ENCODE data around the gene SLC15A2.
"Not testable (repeated sequence)": the region's sequence is repeated elsewhere in the genome, so short reads cannot be mapped to it uniquely, and the experiment has no call there.

SLC15A2 gene, protein sequence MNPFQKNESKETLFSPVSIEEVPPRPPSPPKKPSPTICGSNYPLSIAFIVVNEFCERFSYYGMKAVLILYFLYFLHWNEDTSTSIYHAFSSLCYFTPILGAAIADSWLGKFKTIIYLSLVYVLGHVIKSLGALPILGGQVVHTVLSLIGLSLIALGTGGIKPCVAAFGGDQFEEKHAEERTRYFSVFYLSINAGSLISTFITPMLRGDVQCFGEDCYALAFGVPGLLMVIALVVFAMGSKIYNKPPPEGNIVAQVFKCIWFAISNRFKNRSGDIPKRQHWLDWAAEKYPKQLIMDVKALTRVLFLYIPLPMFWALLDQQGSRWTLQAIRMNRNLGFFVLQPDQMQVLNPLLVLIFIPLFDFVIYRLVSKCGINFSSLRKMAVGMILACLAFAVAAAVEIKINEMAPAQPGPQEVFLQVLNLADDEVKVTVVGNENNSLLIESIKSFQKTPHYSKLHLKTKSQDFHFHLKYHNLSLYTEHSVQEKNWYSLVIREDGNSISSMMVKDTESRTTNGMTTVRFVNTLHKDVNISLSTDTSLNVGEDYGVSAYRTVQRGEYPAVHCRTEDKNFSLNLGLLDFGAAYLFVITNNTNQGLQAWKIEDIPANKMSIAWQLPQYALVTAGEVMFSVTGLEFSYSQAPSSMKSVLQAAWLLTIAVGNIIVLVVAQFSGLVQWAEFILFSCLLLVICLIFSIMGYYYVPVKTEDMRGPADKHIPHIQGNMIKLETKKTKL

GRCh38 chr3:121894301-121894990 lies at the start of gene SLC15A2:
SLC15A2 (plus strand) TSS chr3:121894401; CDS start chr3:121894477, 76 bp downstream.
- H3K36me3 ChIP-seq (ENCODE audit: control insufficient read depth in 1 of 2, insufficient read depth in 2 of 2, low read length in 2 of 2), result no peaks in the 10 kb centered on the region
- H3K4me3 ChIP-seq (ENCODE audit: low read depth in 1 of 2, low read length in 2 of 2), result peak within 1 kb of the TSS in 1 of 2 donors; percentile 7
- H3K27me3 ChIP-seq (ENCODE audit: low read depth, low read length), result no peaks in the 10 kb centered on the region
- no peaks in the 10 kb centered on the region for H3K9me3 ChIP-seq (ENCODE audit: control insufficient read depth in 1 of 2, low read length in 2 of 2)
- no peak within 1 kb of the TSS for H3K27ac ChIP-seq (ENCODE audit: low read length)
- peaks cover 8 to 9% of the 10 kb centered on the region in 2 donors for H3K4me1 ChIP-seq (ENCODE audit: control insufficient read depth in 1 of 2, insufficient read depth in 2 of 2, low read length in 2 of 2)

DNA sequence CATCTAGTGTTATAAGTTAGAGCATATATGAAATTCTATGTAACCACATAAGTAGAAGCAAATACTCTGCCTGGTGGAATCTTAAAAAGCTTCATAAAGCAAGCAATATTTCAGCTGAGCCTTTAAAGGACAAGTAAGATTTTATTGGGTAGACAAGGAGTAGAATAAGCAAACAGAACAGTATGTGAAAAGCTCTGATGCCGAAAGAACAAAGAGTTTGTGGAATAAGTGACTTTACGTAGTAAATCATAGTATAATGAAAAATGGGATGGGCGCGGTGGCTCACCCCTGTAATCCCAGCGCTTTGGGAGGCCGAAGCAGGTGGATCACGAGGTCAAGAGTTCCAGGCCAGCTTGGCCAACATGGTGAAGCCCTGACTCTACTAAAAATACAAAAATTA lies 49.3 kb upstream of the SLC15A2 start:
- H3K36me3 ChIP-seq (ENCODE audit: control insufficient read depth in 1 of 2, insufficient read depth in 2 of 2, low read length in 2 of 2), result no peaks in the 10 kb centered on the region
- no peak overlapping the region for H3K4me3 ChIP-seq (ENCODE audit: low read depth in 1 of 2, low read length in 2 of 2)
- no peak overlapping the region for H3K27ac ChIP-seq (ENCODE audit: low read length)
- no peaks in the 10 kb centered on the region for H3K27me3 ChIP-seq (ENCODE audit: low read depth, low read length)
- no peaks in the 10 kb centered on the region for H3K4me1 ChIP-seq (ENCODE audit: control insufficient read depth in 1 of 2, insufficient read depth in 2 of 2, low read length in 2 of 2)
- no peaks in the 10 kb centered on the region for H3K9me3 ChIP-seq (ENCODE audit: control insufficient read depth in 1 of 2, low read length in 2 of 2)

DNA sequence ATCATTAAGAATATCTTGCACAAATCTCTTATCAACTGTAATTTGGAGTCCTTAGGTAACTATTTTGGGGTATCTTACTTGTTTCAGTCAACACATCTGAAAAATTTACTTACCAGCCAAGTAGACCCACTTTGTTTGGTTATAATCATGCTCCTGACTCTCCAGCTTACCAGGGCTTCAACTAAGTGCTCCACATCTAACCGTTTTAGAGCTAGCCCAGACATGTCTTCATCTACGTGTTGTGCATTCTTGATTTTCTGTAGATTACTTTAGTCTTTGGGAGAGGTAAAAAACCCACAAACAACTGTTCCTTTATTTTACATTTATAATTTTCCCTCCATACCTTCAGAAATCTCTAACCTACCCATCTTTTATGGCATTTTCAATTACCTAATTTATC lies 41.9 kb upstream of the SLC15A2 start:
- Histone ChIP-seq H3K36me3 (ENCODE audit: control insufficient read depth in 1 of 2, insufficient read depth in 2 of 2, low read length in 2 of 2) (no peaks in the 10 kb centered on the region), H3K4me1 (ENCODE audit: control insufficient read depth in 1 of 2, insufficient read depth in 2 of 2, low read length in 2 of 2) (no peaks in the 10 kb centered on the region), H3K27ac (ENCODE audit: low read length) (no peak overlapping the region), H3K27me3 (ENCODE audit: low read depth, low read length) (no peaks in the 10 kb centered on the region), H3K4me3 (ENCODE audit: low read depth in 1 of 2, low read length in 2 of 2) (no peak overlapping the region), H3K9me3 (ENCODE audit: control insufficient read depth in 1 of 2, low read length in 2 of 2) (no peaks in the 10 kb centered on the region)

GRCh38 chr3:121855555-121855954 lies 38.6 kb upstream of the SLC15A2 start:
- no peak overlapping the region for H3K4me3 ChIP-seq (ENCODE audit: low read depth in 1 of 2, low read length in 2 of 2)
- no peaks in the 10 kb centered on the region for H3K4me1 ChIP-seq (ENCODE audit: control insufficient read depth in 1 of 2, insufficient read depth in 2 of 2, low read length in 2 of 2)
- no peaks in the 10 kb centered on the region for H3K9me3 ChIP-seq (ENCODE audit: control insufficient read depth in 1 of 2, low read length in 2 of 2)
- no peaks in the 10 kb centered on the region for H3K36me3 ChIP-seq (ENCODE audit: control insufficient read depth in 1 of 2, insufficient read depth in 2 of 2, low read length in 2 of 2)
- H3K27me3 ChIP-seq (ENCODE audit: low read depth, low read length), result no peaks in the 10 kb centered on the region
- H3K27ac ChIP-seq (ENCODE audit: low read length), result no peak overlapping the region

- H3K4me1 ChIP-seq (ENCODE audit: control insufficient read depth in 1 of 2, insufficient read depth in 2 of 2, low read length in 2 of 2); H3K27ac ChIP-seq (ENCODE audit: low read length); H3K27me3 ChIP-seq (ENCODE audit: low read depth, low read length); H3K4me3 ChIP-seq (ENCODE audit: low read depth in 1 of 2, low read length in 2 of 2); H3K36me3 ChIP-seq (ENCODE audit: control insufficient read depth in 1 of 2, insufficient read depth in 2 of 2, low read length in 2 of 2); H3K9me3 ChIP-seq (ENCODE audit: control insufficient read depth in 1 of 2, low read length in 2 of 2): not testable (repeated sequence)
Observed at GRCh38 chr3:121857778-121858177, 36.4 kb upstream of the SLC15A2 start.

GRCh38 chr3:121863247-121863646 lies 31.0 kb upstream of the SLC15A2 start:
- H3K4me1 ChIP-seq (ENCODE audit: control insufficient read depth in 1 of 2, insufficient read depth in 2 of 2, low read length in 2 of 2); H3K27ac ChIP-seq (ENCODE audit: low read length); H3K9me3 ChIP-seq (ENCODE audit: control insufficient read depth in 1 of 2, low read length in 2 of 2); H3K4me3 ChIP-seq (ENCODE audit: low read depth in 1 of 2, low read length in 2 of 2); H3K36me3 ChIP-seq (ENCODE audit: control insufficient read depth in 1 of 2, insufficient read depth in 2 of 2, low read length in 2 of 2); H3K27me3 ChIP-seq (ENCODE audit: low read depth, low read length): not testable (repeated sequence)

GRCh38 chr3:121863801-121864200 lies 30.4 kb upstream of the SLC15A2 start:
- H3K9me3 ChIP-seq (ENCODE audit: control insufficient read depth in 1 of 2, low read length in 2 of 2), result peaks cover 0 to 2% of the 10 kb centered on the region in 2 donors
- H3K4me1 ChIP-seq (ENCODE audit: control insufficient read depth in 1 of 2, insufficient read depth in 2 of 2, low read length in 2 of 2), result no peaks in the 10 kb centered on the region
- no peak overlapping the region for H3K27ac ChIP-seq (ENCODE audit: low read length)
- H3K36me3 ChIP-seq (ENCODE audit: control insufficient read depth in 1 of 2, insufficient read depth in 2 of 2, low read length in 2 of 2), result peaks cover 0 to 6% of the 10 kb centered on the region in 2 donors
- no peaks in the 10 kb centered on the region for H3K27me3 ChIP-seq (ENCODE audit: low read depth, low read length)
- no peak overlapping the region for H3K4me3 ChIP-seq (ENCODE audit: low read depth in 1 of 2, low read length in 2 of 2)

DNA sequence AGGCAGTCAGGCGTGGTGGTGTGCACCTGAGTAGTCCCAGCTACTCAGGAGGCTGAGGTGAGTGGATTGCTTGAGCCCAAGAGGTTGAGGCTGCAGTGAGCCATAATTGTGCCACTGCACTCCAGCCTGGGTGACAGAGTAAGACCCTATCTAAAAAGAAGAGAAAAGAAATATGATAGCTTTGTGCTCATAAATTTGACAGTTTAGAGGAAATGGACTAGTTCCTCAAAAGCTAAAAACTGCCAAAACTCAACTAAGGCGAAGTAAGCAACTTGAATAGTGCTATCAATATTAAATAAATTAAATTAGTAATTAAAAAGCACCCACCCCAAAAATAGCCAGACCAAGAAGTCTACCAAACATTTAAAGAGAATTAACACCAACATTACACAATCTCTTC lies 24.5 kb upstream of the SLC15A2 start:
- Histone ChIP-seq H3K36me3 (ENCODE audit: control insufficient read depth in 1 of 2, insufficient read depth in 2 of 2, low read length in 2 of 2) (peaks cover 0 to 10% of the 10 kb centered on the region in 2 donors), H3K9me3 (ENCODE audit: control insufficient read depth in 1 of 2, low read length in 2 of 2) (no peaks in the 10 kb centered on the region), H3K27ac (ENCODE audit: low read length) (no peak overlapping the region), H3K4me1 (ENCODE audit: control insufficient read depth in 1 of 2, insufficient read depth in 2 of 2, low read length in 2 of 2) (no peaks in the 10 kb centered on the region), H3K27me3 (ENCODE audit: low read depth, low read length) (no peaks in the 10 kb centered on the region), H3K4me3 (ENCODE audit: low read depth in 1 of 2, low read length in 2 of 2) (no peak overlapping the region)

DNA sequence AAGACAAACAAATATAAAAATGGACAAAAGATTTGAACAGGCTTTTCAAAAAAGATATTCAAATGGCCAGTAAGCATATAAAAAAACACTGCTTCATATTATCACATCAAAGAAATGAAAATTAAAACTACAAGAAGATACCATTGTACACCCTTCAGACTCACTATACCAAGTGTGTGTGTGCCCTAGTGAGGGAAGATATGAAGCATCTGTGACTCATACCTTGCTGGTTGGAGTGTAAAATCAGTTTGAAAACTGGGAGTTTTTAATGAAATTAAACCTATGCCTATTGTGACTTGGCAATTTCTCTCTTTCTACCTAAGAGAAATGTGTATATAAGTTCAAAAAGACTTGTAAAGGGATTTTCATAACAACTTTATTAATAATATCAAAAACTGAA lies 23.5 kb upstream of the SLC15A2 start:
- Histone ChIP-seq H3K27me3 (ENCODE audit: low read depth, low read length) (no peaks in the 10 kb centered on the region), H3K9me3 (ENCODE audit: control insufficient read depth in 1 of 2, low read length in 2 of 2) (no peaks in the 10 kb centered on the region)

DNA sequence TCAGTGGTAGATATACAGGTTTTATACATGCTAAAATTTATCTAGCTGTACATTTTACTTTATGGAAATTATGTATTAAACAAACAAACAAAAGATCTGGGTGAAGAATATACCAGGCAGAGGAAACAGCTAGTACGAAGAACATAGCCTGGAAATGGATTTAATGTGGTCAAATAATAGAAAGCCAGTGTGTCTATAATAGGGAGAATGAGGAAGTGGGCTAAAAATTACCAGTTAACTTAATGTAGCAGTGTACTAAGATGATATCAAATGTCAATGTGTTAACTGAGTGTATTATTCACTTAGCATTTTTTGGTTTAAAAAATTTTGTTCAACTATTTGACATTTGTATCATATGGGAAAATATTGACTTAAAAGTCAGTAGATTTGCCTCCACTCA lies 22.8 kb upstream of the SLC15A2 start:
- Histone ChIP-seq H3K27ac (ENCODE audit: low read length) (no peak overlapping the region), H3K4me3 (ENCODE audit: low read depth in 1 of 2, low read length in 2 of 2) (no peak overlapping the region), H3K27me3 (ENCODE audit: low read depth, low read length) (no peaks in the 10 kb centered on the region), H3K9me3 (ENCODE audit: control insufficient read depth in 1 of 2, low read length in 2 of 2) (no peaks in the 10 kb centered on the region), H3K36me3 (ENCODE audit: control insufficient read depth in 1 of 2, insufficient read depth in 2 of 2, low read length in 2 of 2) (peaks cover 0 to 10% of the 10 kb centered on the region in 2 donors), H3K4me1 (ENCODE audit: control insufficient read depth in 1 of 2, insufficient read depth in 2 of 2, low read length in 2 of 2) (no peaks in the 10 kb centered on the region)

More for the DNA sequence above, 23.5 kb upstream of the SLC15A2 start:
- Histone ChIP-seq H3K36me3 (ENCODE audit: control insufficient read depth in 1 of 2, insufficient read depth in 2 of 2, low read length in 2 of 2) (peaks cover 0 to 10% of the 10 kb centered on the region in 2 donors), H3K4me3 (ENCODE audit: low read depth in 1 of 2, low read length in 2 of 2) (no peak overlapping the region), H3K4me1 (ENCODE audit: control insufficient read depth in 1 of 2, insufficient read depth in 2 of 2, low read length in 2 of 2) (no peaks in the 10 kb centered on the region), H3K27ac (ENCODE audit: low read length) (no peak overlapping the region)

- Histone ChIP-seq H3K4me3 (ENCODE audit: low read depth in 1 of 2, low read length in 2 of 2) (no peak overlapping the region), H3K4me1 (ENCODE audit: control insufficient read depth in 1 of 2, insufficient read depth in 2 of 2, low read length in 2 of 2) (no peaks in the 10 kb centered on the region), H3K27ac (ENCODE audit: low read length) (no peak overlapping the region), H3K36me3 (ENCODE audit: control insufficient read depth in 1 of 2, insufficient read depth in 2 of 2, low read length in 2 of 2) (peaks cover 0 to 4% of the 10 kb centered on the region in 2 donors), H3K9me3 (ENCODE audit: control insufficient read depth in 1 of 2, low read length in 2 of 2) (no peaks in the 10 kb centered on the region), H3K27me3 (ENCODE audit: low read depth, low read length) (no peaks in the 10 kb centered on the region)
Observed at GRCh38 chr3:121878411-121878810, 15.8 kb upstream of the SLC15A2 start.
